GM12864 (cell line): Measurements from ENCODE around the gene BRF1.
A peak's percentile ranks its signal among the peaks of the same experiment; 100 is the strongest.

ENCODE experiments used
- DNase-seq: peaks from one replicate; pipeline ENCODE4 v3.0.0-alpha.2; 2011; ENCODE audit warnings: low read depth
- H3K4me3 ChIP-seq: 2 replicates; pipeline ENCODE4 v1.5.1; 2011; ENCODE audit warnings: mild to moderate bottlenecking, low read depth, low read length, control low read depth
- CTCF ChIP-seq: IDR thresholded peaks from 2 replicates; pipeline ENCODE4 v1.5.1; 2011; ENCODE audit warnings: low read depth, mild to moderate bottlenecking, moderate library complexity, low read length, control low read depth, inconsistent platforms; ENCODE audit errors: missing control alignments

The BRF1 gene

GRCh38 chr14:105173145-105173544 is 127.7 kb downstream of the BRF1 start:
- TF ChIP-seq CTCF, result no peak
- DNase-seq, result no peak
- H3K4me3 ChIP-seq, result no peak overlapping the region

GRCh38 chr14:105172476-105172875 is 128.3 kb downstream of the BRF1 start:
- DNase-seq, result no peak
- no peak overlapping the region for H3K4me3 ChIP-seq
- no peak for TF ChIP-seq CTCF

GRCh38 chr14:105171004-105171673 is 129.7 kb downstream of the BRF1 start:
- DNase-seq, result no peak

GRCh38 chr14:105169776-105170655 is 130.8 kb downstream of the BRF1 start:
- no peak for DNase-seq
- H3K4me3 ChIP-seq, result no peak overlapping the region
- TF ChIP-seq CTCF, result no peak

More at GRCh38 chr14:105171004-105171673, 129.7 kb downstream of the BRF1 start:
- no peak for TF ChIP-seq CTCF
- H3K4me3 ChIP-seq, result no peak overlapping the region

- H3K4me3 ChIP-seq, result no peak overlapping the region; the same call in 1 of the 2 replicates
- no peak for DNase-seq
- TF ChIP-seq CTCF, result peak; percentile 48
These were observed 131.8 kb downstream of the BRF1 start for GRCh38 chr14:105168979-105169507.

DNA sequence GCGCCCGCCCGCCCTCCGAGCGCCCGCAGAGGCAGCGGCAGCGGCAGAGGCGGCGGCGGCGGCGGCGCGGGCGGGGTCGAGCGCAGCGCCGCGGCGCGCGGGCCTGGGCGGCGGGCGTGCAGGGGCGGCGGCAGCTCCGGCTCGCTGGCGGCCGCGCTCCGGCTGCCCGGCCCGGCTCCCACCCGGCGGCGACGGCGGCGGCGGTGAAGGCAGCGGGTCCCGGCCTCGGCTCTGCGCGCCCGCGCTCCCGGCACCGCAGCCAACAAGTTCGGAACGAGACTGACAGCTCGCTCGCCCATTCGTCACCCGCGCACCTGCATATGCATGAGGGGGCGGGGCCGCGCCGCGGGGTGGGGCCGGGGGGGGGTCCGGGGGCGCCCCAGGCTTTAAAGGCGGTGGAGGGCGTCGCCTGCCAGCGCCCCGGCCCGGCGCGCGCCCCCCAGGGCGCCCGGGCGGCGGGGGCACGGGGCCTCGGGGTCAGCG is 132.3 kb downstream of the BRF1 start, which contains the start of gene JAG2:
Gene JAG2 (minus strand): TSS at position 281 of the 483 bp plus-strand sequence. CDS start 356 bp downstream, outside the sequence.
- no peak for TF ChIP-seq CTCF
- no peak within 1 kb of the TSS; the same call in 1 of the 2 replicates for H3K4me3 ChIP-seq
- DNase-seq, result no peak
